Large intestine (tissue), 3 donors: ENCODE results near the gene CD300A. TPM values are rescaled to one million over a fixed set of nuclear protein-coding genes. Genes with fewer than 3 reads are reported as not detected.
"Not testable (repeated sequence)": the region's sequence is repeated elsewhere in the genome, so short reads cannot be mapped to it uniquely, and the experiment has no call there.

Experiments used
- DNase-seq, 2 donors: peaks; one replicate each; pipeline versions ENCODE4 v3.0.0 to v3.0.0-alpha.2; 2013
- H3K27ac ChIP-seq: one replicate; pipeline ENCODE4 v1.5.1; 2013; ENCODE audit warnings: low read length
- H3K27me3 ChIP-seq: 2 replicates; pipeline ENCODE4 v1.6.1; 2013; ENCODE audit warnings: low read length; ENCODE audit not compliant: control insufficient read depth, insufficient read depth
- H3K36me3 ChIP-seq: 2 replicates; pipeline ENCODE4 v1.6.1; 2013; ENCODE audit warnings: low read length; ENCODE audit not compliant: control insufficient read depth, insufficient read depth
- H3K4me1 ChIP-seq: one replicate; pipeline ENCODE4 v1.6.1; 2013; ENCODE audit warnings: low read length; ENCODE audit not compliant: control insufficient read depth, insufficient read depth
- H3K4me3 ChIP-seq: one replicate; pipeline ENCODE4 v1.5.1; 2013; ENCODE audit warnings: low read length
- H3K9me3 ChIP-seq: one replicate; pipeline ENCODE4 v1.6.1; 2013; ENCODE audit warnings: mild to moderate bottlenecking, low read depth, low read length, moderate library complexity; ENCODE audit not compliant: control insufficient read depth
- WGBS: methylation state at CpG from one replicate; pipeline ENCODE4 v1.1.5; 2013; ENCODE audit warnings: low lambda C conversion rate; ENCODE audit not compliant: insufficient coverage; 5-methylcytosine and 5-hydroxymethylcytosine counted together
- polyA plus RNA-seq: library from polyadenylated mRNA; unstranded; fragments of 120-200 nt; gene quantifications from one replicate; pipeline ENCODE4 v1.2.1, GENCODE V29; 2013

Gene CD300A
- polyA plus RNA-seq, 1 donor: 6.7 TPM

DNA sequence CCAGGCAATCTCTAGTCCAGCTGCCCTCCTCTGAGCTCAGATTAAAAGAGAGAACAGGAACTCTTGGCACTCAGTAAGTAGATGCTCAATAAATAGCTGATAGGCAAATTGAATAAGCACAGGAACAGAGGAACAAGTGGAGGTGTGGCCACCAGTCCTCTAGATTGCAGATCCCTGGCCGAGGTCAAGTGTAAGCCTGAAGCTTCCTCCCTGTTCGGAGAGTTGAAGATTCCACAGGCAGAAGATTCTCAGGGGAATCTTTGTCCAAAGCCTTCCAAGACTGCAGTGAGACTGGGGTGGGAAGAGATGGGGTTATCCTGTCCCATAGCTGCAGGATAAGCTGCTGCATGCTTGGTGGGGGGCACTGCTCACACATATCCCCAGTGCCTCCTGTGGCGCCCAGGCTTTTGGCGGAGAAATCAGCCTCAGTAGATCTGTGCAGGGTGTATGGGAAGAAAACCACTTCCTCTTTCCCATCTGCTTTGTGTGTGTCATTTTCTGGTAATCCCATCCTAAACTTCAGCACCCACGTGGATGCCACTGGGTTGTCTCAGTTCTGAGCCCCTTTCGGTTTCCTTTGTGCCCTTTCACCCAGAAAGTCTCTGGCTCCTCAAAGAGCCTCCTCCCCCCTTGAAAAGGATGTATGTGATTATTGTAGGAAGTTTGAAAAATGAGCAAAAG, 12.1 kb downstream of the CD300A start:
- H3K36me3 ChIP-seq: no peaks in the 10 kb centered on the region
- no peak for DNase-seq
- H3K27me3 ChIP-seq: no peaks in the 10 kb centered on the region
- no peaks in the 10 kb centered on the region for H3K4me1 ChIP-seq
- WGBS: 55% methylated on average over 2 of the region's 6 CpGs
- no peaks in the 10 kb centered on the region for H3K9me3 ChIP-seq
- no peak overlapping the region for H3K27ac ChIP-seq
- no peak overlapping the region for H3K4me3 ChIP-seq

DNA sequence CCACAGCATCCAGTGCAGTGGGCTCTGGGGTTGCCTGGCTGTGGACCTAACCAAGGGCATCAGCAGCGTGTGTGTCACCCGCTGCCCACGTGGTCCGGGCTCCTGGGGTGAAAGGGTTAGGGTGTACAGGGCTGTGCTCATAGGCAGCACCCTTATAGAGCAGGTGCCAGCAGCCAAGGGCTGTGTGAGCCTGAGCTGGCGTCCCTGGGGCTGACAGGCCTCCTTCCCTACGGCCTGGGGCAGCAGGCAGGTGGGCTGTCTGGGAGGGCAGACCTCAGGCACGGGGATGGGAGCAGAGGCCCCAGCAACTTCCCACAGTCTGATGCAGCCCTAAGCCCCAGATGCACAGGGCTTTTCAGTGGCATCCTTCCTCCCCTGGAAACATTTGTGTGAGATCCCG, 13.9 kb downstream of the CD300A start:
- no peaks in the 10 kb centered on the region for H3K36me3 ChIP-seq
- WGBS: no CpG with 5 or more reads among the region's 8 CpGs

DNA sequence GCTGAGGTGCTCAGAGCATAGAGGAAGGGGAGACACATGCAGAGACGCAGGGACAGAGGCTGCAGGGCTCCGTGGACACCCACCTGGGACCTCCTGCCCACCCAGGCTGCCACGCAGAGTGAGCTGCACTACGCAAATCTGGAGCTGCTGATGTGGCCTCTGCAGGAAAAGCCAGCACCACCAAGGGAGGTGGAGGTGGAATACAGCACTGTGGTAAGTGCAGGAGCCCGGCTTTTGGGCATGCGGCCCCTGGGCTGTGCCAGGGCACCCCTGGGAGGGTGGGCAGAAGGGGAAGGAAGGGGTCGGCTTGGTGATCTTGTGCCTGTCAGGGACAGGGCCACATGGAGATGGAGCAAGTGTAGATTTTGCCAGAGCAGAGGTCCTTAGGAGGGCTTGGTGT, 15.2 kb downstream of the CD300A start:
- Histone ChIP-seq H3K27me3 (peaks cover 5% of the 10 kb centered on the region), H3K9me3 (no peaks in the 10 kb centered on the region), H3K4me3 (no peak overlapping the region), H3K27ac (no peak overlapping the region), H3K4me1 (no peaks in the 10 kb centered on the region), H3K36me3 (no peaks in the 10 kb centered on the region)
- no CpG with 5 or more reads among the region's 7 CpGs for WGBS
- no peak for DNase-seq

More for the DNA sequence above, 13.9 kb downstream of the CD300A start:
- no peak for DNase-seq
- no peak overlapping the region for H3K27ac ChIP-seq
- no peak overlapping the region for H3K4me3 ChIP-seq
- H3K9me3 ChIP-seq: no peaks in the 10 kb centered on the region
- peaks cover 2% of the 10 kb centered on the region for H3K27me3 ChIP-seq
- no peaks in the 10 kb centered on the region for H3K4me1 ChIP-seq

DNA sequence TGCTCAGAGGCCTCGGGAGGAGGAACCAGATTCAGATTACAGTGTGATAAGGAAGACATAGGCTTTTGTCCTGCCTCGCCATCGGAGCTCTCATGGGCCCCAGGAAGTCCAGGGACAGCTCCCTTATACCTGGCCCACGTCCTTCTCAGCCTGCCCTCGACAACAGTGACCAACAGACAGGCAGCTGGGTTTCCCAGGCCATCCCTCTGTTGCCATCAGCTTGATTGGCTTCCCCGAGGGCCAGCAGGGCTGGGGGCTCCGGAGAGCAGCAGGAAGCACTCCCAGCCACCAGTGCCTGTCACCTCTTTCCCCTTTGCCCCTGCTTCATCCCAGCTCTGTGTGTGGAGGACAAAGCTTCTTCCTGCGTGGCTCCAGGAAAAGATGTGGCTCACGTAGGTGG, 17.6 kb downstream of the CD300A start:
- Histone ChIP-seq H3K36me3 (no peaks in the 10 kb centered on the region), H3K27ac (no peak overlapping the region), H3K9me3 (no peaks in the 10 kb centered on the region), H3K27me3 (peaks cover 5% of the 10 kb centered on the region), H3K4me3 (no peak overlapping the region), H3K4me1 (no peaks in the 10 kb centered on the region)
- no peak for DNase-seq
- WGBS: no CpG with 5 or more reads among the region's 9 CpGs

DNA sequence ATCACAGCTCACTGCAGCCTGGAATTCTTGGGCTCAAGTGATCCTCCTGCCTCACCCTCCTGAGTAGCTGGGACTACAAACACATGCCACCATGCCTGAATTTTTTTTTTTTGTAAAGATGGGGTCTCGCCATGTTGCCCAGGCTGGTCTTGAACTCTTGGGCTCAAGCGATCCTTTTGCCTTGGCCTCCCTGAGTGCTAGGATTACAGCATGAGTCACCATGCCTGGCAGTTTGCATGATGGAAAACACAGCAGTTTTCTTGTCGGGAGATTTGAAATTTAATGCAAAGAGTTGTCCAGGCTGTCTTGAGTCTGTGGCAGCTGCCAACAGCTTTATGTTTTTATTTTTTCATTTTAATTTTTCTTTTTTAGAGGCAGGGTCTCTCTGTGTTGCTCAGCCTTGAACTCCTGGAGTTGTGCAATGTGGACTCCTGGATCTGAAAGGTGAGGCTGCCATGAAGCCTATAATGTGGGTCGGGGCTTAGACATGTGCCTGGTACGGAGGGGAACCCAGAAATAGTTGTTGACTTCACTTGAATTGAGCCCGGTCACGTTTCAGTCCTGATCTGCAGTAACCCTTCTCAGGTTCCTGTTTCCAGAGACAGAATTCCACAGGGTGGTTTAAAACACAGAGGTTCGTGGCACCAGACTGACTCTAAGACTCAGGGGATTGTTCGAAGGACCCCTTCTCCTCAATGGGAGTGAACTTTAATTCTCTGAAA, 18.7 kb downstream of the CD300A start:
- no peak overlapping the region for H3K4me3 ChIP-seq
- no peaks in the 10 kb centered on the region for H3K9me3 ChIP-seq
- DNase-seq: no peak
- 73% methylated on average over 2 of the region's 9 CpGs for WGBS
- no peaks in the 10 kb centered on the region for H3K36me3 ChIP-seq
- no peaks in the 10 kb centered on the region for H3K4me1 ChIP-seq
- peaks cover 5% of the 10 kb centered on the region for H3K27me3 ChIP-seq
- no peak overlapping the region for H3K27ac ChIP-seq

DNA sequence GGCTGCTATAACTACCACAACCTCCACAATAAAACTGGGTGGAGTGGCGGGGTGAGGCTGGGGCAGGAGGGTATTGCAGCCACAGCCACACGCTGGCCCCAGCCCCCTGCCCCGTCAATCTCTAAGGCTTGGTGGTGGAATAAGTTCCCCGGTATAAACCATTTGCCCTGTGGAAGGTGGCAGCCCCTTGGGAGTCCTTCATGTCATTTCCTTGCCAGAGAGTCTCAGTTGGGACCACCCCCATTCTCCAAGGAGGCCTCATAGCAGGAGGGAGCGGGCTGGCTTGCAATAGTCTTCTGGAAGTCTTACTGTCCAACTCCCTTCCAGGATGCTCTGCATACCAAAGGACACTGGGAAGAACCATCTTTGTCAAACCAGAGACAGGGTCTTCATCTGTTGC, 19.4 kb downstream of the CD300A start:
- H3K27ac ChIP-seq: no peak overlapping the region
- WGBS: no CpG with 5 or more reads among the region's 5 CpGs
- H3K36me3 ChIP-seq: no peaks in the 10 kb centered on the region
- no peak overlapping the region for H3K4me3 ChIP-seq
- H3K27me3 ChIP-seq: peaks cover 8% of the 10 kb centered on the region
- no peaks in the 10 kb centered on the region for H3K9me3 ChIP-seq
- H3K4me1 ChIP-seq: no peaks in the 10 kb centered on the region
- no peak for DNase-seq

DNA sequence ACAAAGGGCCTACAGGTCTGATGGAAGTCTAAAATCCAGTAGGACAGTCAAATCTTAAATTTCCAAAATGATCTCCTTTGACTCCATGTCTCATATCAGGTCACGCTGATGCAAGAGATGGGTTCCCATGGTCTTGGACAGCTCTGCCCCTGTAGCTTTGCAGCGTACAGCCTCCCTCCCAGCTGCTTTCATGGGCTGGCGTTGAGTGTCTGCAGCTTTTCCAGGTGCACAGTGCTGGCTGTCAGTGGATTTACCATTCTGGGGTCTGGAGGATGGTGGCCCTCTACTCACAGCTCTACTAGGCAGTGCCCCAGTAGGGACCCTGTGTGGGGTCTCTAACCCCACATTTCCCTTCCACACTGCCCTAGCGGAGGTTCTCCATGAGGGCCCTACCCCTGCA, 21.8 kb downstream of the CD300A start:
- DNase-seq, H3K27me3 ChIP-seq, H3K36me3 ChIP-seq, H3K27ac ChIP-seq, H3K4me3 ChIP-seq, H3K9me3 ChIP-seq, H3K4me1 ChIP-seq: not testable (repeated sequence)
- no CpG with 5 or more reads among the region's 4 CpGs for WGBS

DNA sequence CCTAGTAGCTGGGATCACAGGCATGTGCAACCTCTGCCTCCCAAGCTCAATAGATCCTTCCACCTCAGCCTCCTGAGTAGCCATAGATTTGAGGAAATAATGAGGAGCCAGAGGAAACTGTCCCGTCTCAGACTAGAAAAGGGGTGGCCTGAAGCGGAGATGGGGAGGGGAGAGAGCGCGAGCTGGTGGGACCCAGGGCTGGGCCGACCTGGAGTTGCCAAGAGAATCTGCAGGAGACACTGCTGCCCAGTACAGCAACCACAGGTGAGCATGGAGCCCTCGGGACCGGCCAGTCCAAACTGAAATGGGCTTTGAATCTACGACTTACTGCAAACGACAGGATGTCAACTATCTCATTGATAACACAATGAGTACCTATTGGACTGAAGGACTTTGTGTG, 24.3 kb downstream of the CD300A start:
- Histone ChIP-seq H3K36me3 (no peaks in the 10 kb centered on the region), H3K4me3 (no peak overlapping the region), H3K27ac (no peak overlapping the region), H3K27me3 (peaks cover 4% of the 10 kb centered on the region), H3K9me3 (no peaks in the 10 kb centered on the region), H3K4me1 (no peaks in the 10 kb centered on the region)
- no CpG with 5 or more reads among the region's 9 CpGs for WGBS
- no peak for DNase-seq

DNA sequence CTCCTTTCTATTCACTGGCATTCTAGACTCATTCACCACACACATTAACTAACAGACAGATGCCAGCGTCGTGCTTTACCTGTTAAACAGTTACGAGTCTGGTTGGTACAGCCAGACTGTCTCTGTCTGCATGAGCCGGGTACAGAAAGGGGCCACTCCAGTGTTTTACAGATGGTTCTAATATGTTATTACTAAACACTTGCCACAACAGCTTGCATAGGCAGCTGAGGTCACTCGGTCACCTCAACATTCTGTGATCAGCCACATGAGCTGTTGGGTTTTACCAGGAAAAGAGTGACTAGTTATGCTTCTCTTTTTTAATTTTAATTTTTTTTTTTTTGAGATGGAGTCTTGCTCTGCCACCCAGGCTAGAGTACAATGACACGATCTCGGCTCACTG, 25.2 kb downstream of the CD300A start:
- no peak overlapping the region for H3K27ac ChIP-seq
- H3K27me3 ChIP-seq: peaks cover 4% of the 10 kb centered on the region
- H3K36me3 ChIP-seq: no peaks in the 10 kb centered on the region
- DNase-seq: no peak
- no CpG with 5 or more reads among the region's 7 CpGs for WGBS
- no peak overlapping the region for H3K4me3 ChIP-seq
- no peaks in the 10 kb centered on the region for H3K4me1 ChIP-seq
- H3K9me3 ChIP-seq: no peaks in the 10 kb centered on the region

DNA sequence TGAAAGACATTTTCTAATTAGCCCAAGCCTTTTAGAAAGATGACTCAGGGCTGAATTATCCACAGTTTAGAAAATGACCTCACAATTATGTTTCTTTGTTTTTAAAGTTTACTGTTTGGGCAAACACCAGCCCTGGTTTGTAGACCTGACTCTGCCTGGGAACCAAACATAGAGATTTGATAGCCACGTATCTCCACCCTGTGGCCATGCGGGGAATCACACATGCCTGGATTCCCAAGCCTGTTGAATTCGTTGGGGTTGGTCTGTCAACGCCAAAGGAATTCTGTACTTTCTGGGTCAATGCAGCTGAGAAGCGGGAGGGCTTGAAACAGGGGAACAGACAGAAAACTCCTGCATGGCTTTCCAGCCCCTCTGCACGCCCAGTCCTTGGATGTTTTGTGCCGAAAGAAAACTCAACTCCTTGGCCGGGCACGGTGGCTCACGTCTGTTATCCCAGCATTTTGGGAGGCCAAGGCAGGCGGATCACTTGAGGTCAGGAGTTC, 26.9 kb downstream of the CD300A start:
- Histone ChIP-seq H3K4me3 (no peak overlapping the region), H3K27ac (no peak overlapping the region), H3K36me3 (no peaks in the 10 kb centered on the region), H3K9me3 (no peaks in the 10 kb centered on the region), H3K27me3 (peaks cover 4% of the 10 kb centered on the region), H3K4me1 (no peaks in the 10 kb centered on the region)
- WGBS: no CpG with 5 or more reads among the region's 11 CpGs
- DNase-seq: peak in 1 of 2 donors; percentile 35
